HL-60 (cell line): ENCODE measurements around the gene SETD3.

Experiments
- GABPA ChIP-seq: IDR thresholded peaks from 2 replicates; pipeline ENCODE4 v1.6.1; 2012; ENCODE audit warnings: low read depth
- POLR2AphosphoS5 ChIP-seq: IDR thresholded peaks from 2 replicates; pipeline ENCODE4 v1.6.1; 2012; ENCODE audit warnings: low read depth
- SPI1 ChIP-seq: IDR thresholded peaks from 2 replicates; pipeline ENCODE4 v1.6.1; 2012; ENCODE audit warnings: low read depth, mild to moderate bottlenecking, borderline replicate concordance
- TF ChIP-seq, protein P1 (sequence below): IDR thresholded peaks from one replicate; pipeline ENCODE4 v1.5.1; 2011; ENCODE audit warnings: low read length, control low read depth, inconsistent platforms; ENCODE audit not compliant: insufficient read depth
- TF ChIP-seq, protein P2 (sequence below): IDR thresholded peaks from 2 replicates; pipeline ENCODE4 v1.6.1; 2012; ENCODE audit warnings: low read depth; ENCODE audit not compliant: insufficient replicate concordance

DNA sequence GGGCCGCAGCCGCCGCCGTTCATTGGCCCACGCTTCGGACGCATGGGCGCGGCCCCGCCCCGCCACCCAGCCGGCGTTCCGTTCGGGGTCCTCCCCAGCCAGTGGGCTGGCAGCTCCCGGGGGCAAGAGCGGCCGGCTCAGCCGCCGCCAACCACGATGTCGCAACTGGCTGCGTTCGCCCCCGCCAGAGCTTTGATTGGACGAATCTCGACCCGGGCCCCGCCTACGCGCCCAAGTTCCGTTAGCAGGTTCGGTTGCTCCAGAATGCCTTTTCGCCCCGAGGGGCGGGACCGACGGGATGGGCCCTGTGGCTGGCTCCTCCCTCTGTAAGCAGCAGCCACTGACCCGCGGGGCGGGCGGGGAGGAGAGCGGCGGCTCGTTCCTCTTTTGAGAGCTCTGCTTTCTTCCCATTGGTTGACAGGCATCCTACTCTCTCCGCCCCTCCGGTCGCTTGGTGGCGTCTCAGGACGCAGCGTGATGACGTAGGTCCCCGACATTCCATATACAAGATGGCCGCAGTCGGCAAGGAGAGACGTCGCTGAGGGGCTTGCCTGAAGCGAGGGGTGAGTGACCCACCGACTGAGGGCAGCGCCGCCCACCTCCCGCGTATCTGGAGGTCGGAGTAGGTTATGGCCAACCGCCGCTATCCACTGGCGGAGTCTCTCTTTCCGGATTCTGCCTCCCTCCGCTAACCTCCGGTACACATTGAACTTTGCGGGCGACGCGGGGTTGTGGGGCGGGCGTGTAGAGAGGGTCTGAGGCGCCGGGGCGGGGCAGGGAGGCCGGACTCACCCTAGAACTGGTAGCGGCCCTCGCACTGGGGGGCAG, 472 bp upstream of the SETD3 start, which contains the start of gene CCNK:
- TF ChIP-seq, protein P1, sequence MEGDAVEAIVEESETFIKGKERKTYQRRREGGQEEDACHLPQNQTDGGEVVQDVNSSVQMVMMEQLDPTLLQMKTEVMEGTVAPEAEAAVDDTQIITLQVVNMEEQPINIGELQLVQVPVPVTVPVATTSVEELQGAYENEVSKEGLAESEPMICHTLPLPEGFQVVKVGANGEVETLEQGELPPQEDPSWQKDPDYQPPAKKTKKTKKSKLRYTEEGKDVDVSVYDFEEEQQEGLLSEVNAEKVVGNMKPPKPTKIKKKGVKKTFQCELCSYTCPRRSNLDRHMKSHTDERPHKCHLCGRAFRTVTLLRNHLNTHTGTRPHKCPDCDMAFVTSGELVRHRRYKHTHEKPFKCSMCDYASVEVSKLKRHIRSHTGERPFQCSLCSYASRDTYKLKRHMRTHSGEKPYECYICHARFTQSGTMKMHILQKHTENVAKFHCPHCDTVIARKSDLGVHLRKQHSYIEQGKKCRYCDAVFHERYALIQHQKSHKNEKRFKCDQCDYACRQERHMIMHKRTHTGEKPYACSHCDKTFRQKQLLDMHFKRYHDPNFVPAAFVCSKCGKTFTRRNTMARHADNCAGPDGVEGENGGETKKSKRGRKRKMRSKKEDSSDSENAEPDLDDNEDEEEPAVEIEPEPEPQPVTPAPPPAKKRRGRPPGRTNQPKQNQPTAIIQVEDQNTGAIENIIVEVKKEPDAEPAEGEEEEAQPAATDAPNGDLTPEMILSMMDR: no peak
- peak; percentile 91 for TF ChIP-seq POLR2AphosphoS5
- TF ChIP-seq SPI1: no peak
- TF ChIP-seq, protein P2, sequence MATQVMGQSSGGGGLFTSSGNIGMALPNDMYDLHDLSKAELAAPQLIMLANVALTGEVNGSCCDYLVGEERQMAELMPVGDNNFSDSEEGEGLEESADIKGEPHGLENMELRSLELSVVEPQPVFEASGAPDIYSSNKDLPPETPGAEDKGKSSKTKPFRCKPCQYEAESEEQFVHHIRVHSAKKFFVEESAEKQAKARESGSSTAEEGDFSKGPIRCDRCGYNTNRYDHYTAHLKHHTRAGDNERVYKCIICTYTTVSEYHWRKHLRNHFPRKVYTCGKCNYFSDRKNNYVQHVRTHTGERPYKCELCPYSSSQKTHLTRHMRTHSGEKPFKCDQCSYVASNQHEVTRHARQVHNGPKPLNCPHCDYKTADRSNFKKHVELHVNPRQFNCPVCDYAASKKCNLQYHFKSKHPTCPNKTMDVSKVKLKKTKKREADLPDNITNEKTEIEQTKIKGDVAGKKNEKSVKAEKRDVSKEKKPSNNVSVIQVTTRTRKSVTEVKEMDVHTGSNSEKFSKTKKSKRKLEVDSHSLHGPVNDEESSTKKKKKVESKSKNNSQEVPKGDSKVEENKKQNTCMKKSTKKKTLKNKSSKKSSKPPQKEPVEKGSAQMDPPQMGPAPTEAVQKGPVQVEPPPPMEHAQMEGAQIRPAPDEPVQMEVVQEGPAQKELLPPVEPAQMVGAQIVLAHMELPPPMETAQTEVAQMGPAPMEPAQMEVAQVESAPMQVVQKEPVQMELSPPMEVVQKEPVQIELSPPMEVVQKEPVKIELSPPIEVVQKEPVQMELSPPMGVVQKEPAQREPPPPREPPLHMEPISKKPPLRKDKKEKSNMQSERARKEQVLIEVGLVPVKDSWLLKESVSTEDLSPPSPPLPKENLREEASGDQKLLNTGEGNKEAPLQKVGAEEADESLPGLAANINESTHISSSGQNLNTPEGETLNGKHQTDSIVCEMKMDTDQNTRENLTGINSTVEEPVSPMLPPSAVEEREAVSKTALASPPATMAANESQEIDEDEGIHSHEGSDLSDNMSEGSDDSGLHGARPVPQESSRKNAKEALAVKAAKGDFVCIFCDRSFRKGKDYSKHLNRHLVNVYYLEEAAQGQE: peak; percentile 45
- peak; percentile 67; the same call in 1 of the 2 replicates for TF ChIP-seq GABPA
